Upper lobe of right lung (tissue), 1 donor: ENCODE measurements around the gene HOXA7. TPM values are rescaled to one million over a fixed set of nuclear protein-coding genes. Genes with fewer than 3 reads are reported as not detected.

Source experiments
- ATAC-seq: fragments of 200-7000 bp; cut with Tn5 transposase; one replicate; pipeline ENCODE4 v1.9.1; 2020; ENCODE audit warnings: mild to moderate bottlenecking, moderate library complexity
- DNase-seq: peaks from one replicate; pipeline ENCODE4 v3.0.0-alpha.2; 2020
- H3K27ac ChIP-seq: fragments of 200-600 bp; one replicate; pipeline ENCODE4 v1.8.0; 2022
- H3K27me3 ChIP-seq: fragments of 200-600 bp; one replicate; pipeline ENCODE4 v1.8.0; 2022; ENCODE audit warnings: mild to moderate bottlenecking
- H3K36me3 ChIP-seq: fragments of 200-600 bp; one replicate; pipeline ENCODE4 v1.8.0; 2022
- H3K4me1 ChIP-seq: fragments of 200-600 bp; one replicate; pipeline ENCODE4 v1.8.0; 2022
- H3K4me3 ChIP-seq: fragments of 200-600 bp; one replicate; pipeline ENCODE4 v1.8.0; 2022; ENCODE audit warnings: mild to moderate bottlenecking
- H3K9me3 ChIP-seq: fragments of 200-600 bp; one replicate; pipeline ENCODE4 v1.8.0; 2022
- CTCF ChIP-seq: fragments of 200-600 bp; IDR thresholded peaks from one replicate; pipeline ENCODE4 v1.8.0; 2022; ENCODE audit warnings: antibody characterized with exemption
- intact Hi-C: fragments of 100-400 bp; cut with DNase I; formaldehyde crosslinking; loops from one replicate; pipeline ENCODE4 v1.11.0; 2022
- total RNA-seq: library from RNA; stranded (reverse); fragmentation: NEBNext Ultra II Directional; extraction: Animal tissue kit (Norgen Biotek cat#: 25700); gene quantifications from one replicate; pipeline ENCODE4 v1.2.1, GENCODE V29; 2021
- donor health status: DM: no; HTN: yes; CAD: no; lungs with severe emphysema.

Gene HOXA7
- total RNA-seq, 1 donor from 2014 or later: 2.9 TPM

- ATAC-seq: no peak
- TF ChIP-seq CTCF: no peak
- DNase-seq: no peak
- Histone ChIP-seq H3K36me3 (no peaks in the 10 kb centered on the region), H3K27ac (peak overlapping the region; percentile 79), H3K4me3 (peak overlapping the region; percentile 57), H3K27me3 (no peaks in the 10 kb centered on the region), H3K4me1 (peaks cover 45% of the 10 kb centered on the region), H3K9me3 (no peaks in the 10 kb centered on the region)
- intact Hi-C loops: no loop called here
Observed at GRCh38 chr7:27128776-27129728, 27.4 kb downstream of the HOXA7 start.

GRCh38 chr7:27128034-27128433 lies 28.4 kb downstream of the HOXA7 start:
- H3K9me3 ChIP-seq: no peaks in the 10 kb centered on the region
- no peaks in the 10 kb centered on the region for H3K36me3 ChIP-seq
- no peak overlapping the region for H3K4me3 ChIP-seq
- no peak for DNase-seq
- intact Hi-C loops: no loop called here
- no peak for TF ChIP-seq CTCF
- H3K27ac ChIP-seq: peak overlapping the region; percentile 79
- H3K4me1 ChIP-seq: peaks cover 34% of the 10 kb centered on the region
- ATAC-seq: no peak
- H3K27me3 ChIP-seq: peaks cover 5% of the 10 kb centered on the region

GRCh38 chr7:27126596-27127327 lies 29.7 kb downstream of the HOXA7 start:
- intact Hi-C loops: no loop called here
- H3K4me1 ChIP-seq: peaks cover 28% of the 10 kb centered on the region
- no peak for ATAC-seq
- no peak for DNase-seq
- H3K27ac ChIP-seq: peak overlapping the region; percentile 89
- no peak for TF ChIP-seq CTCF
- no peak overlapping the region for H3K4me3 ChIP-seq
- no peaks in the 10 kb centered on the region for H3K9me3 ChIP-seq
- no peaks in the 10 kb centered on the region for H3K36me3 ChIP-seq
- peaks cover 5% of the 10 kb centered on the region for H3K27me3 ChIP-seq

GRCh38 chr7:27125986-27126394 lies 30.5 kb downstream of the HOXA7 start:
- no peak for TF ChIP-seq CTCF

GRCh38 chr7:27124902-27125689 lies 31.4 kb downstream of the HOXA7 start:
- Histone ChIP-seq H3K4me1 (peaks cover 23% of the 10 kb centered on the region), H3K36me3 (no peaks in the 10 kb centered on the region), H3K27ac (peak overlapping the region; percentile 89), H3K27me3 (peaks cover 5% of the 10 kb centered on the region), H3K4me3 (peak overlapping the region; percentile 45), H3K9me3 (no peaks in the 10 kb centered on the region)
- no peak for TF ChIP-seq CTCF
- ATAC-seq (no peak), DNase-seq (no peak)
- intact Hi-C loops: loop anchor here (5.0 kb wide), 1 partner anchor 268 kb away; no protein-coding TSS in a partner anchor

More at GRCh38 chr7:27125986-27126394, 30.5 kb downstream of the HOXA7 start:
- Histone ChIP-seq H3K9me3 (no peaks in the 10 kb centered on the region), H3K4me3 (no peak overlapping the region), H3K27ac (peak overlapping the region; percentile 89), H3K4me1 (peaks cover 22% of the 10 kb centered on the region), H3K27me3 (peaks cover 5% of the 10 kb centered on the region), H3K36me3 (no peaks in the 10 kb centered on the region)
- DNase-seq (no peak), ATAC-seq (no peak)
- intact Hi-C loops: no loop called here
